ENCODE measurements around the gene RPL3. TPM values are rescaled to one million over a fixed set of nuclear protein-coding genes. Genes with fewer than 3 reads are reported as not detected.

Gene RPL3
- total RNA-seq, 1 donor from 2014 or later, result 2,433 TPM

DNA sequence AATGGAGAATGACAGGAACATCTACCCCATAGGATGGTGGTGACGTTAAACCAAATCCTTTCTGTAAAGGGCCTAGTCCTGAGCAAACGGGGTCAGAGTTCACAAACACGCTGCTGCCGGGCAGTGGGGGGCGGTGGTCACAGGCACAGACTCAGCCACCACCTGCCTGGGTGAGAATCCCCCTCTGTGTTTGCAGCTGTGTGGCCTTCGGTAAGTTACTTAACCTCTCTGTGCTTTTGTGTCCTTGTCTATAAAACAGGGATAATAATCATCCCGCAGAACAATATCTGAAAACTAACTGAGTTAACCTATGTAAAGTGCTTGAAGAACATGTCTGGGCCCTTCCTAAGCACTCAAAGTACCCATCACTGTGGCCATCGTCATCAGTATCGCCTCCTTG is 48.6 kb downstream of the RPL3 start:
- DNase-seq (ENCODE audit: low spot score, unreplicated experiment), result no peak
- no peaks in the 10 kb centered on the region for H3K27me3 Mint-ChIP-seq
- H3K36me3 Mint-ChIP-seq (ENCODE audit: insufficient read depth), result no peaks in the 10 kb centered on the region
- TF ChIP-seq, protein P1, sequence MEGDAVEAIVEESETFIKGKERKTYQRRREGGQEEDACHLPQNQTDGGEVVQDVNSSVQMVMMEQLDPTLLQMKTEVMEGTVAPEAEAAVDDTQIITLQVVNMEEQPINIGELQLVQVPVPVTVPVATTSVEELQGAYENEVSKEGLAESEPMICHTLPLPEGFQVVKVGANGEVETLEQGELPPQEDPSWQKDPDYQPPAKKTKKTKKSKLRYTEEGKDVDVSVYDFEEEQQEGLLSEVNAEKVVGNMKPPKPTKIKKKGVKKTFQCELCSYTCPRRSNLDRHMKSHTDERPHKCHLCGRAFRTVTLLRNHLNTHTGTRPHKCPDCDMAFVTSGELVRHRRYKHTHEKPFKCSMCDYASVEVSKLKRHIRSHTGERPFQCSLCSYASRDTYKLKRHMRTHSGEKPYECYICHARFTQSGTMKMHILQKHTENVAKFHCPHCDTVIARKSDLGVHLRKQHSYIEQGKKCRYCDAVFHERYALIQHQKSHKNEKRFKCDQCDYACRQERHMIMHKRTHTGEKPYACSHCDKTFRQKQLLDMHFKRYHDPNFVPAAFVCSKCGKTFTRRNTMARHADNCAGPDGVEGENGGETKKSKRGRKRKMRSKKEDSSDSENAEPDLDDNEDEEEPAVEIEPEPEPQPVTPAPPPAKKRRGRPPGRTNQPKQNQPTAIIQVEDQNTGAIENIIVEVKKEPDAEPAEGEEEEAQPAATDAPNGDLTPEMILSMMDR (IDR thresholded peaks at IDR 0.05; ENCODE audit: unreplicated experiment), result no peak
- no peaks in the 10 kb centered on the region for H3K4me1 Mint-ChIP-seq (ENCODE audit: low read depth)
- H3K27ac Mint-ChIP-seq, result no peak overlapping the region
- no peaks in the 10 kb centered on the region for H3K9me3 Mint-ChIP-seq (ENCODE audit: low read depth)
- no peak overlapping the region for H3K4me3 Mint-ChIP-seq (ENCODE audit: low read depth)

GRCh38 chr22:39270280-39270679 is 49.1 kb downstream of the RPL3 start:
- TF ChIP-seq, protein P1 (IDR thresholded peaks at IDR 0.05; ENCODE audit: unreplicated experiment), result no peak
- Mint-ChIP-seq H3K27me3 (no peaks in the 10 kb centered on the region), H3K9me3 (ENCODE audit: low read depth) (no peaks in the 10 kb centered on the region), H3K36me3 (ENCODE audit: insufficient read depth) (no peaks in the 10 kb centered on the region), H3K4me3 (ENCODE audit: low read depth) (no peak overlapping the region), H3K4me1 (ENCODE audit: low read depth) (no peaks in the 10 kb centered on the region), H3K27ac (no peak overlapping the region)
- DNase-seq (ENCODE audit: low spot score, unreplicated experiment), result no peak

- no peak overlapping the region for H3K4me3 Mint-ChIP-seq (ENCODE audit: low read depth)
- H3K27ac Mint-ChIP-seq, result no peak overlapping the region
- no peaks in the 10 kb centered on the region for H3K9me3 Mint-ChIP-seq (ENCODE audit: low read depth)
- H3K27me3 Mint-ChIP-seq, result no peaks in the 10 kb centered on the region
- TF ChIP-seq, protein P1 (IDR thresholded peaks at IDR 0.05; ENCODE audit: unreplicated experiment), result no peak
- no peaks in the 10 kb centered on the region for H3K36me3 Mint-ChIP-seq (ENCODE audit: insufficient read depth)
- no peak for DNase-seq (ENCODE audit: low spot score, unreplicated experiment)
- no peaks in the 10 kb centered on the region for H3K4me1 Mint-ChIP-seq (ENCODE audit: low read depth)
Observed at GRCh38 chr22:39269095-39269790, 50.2 kb downstream of the RPL3 start.

DNA sequence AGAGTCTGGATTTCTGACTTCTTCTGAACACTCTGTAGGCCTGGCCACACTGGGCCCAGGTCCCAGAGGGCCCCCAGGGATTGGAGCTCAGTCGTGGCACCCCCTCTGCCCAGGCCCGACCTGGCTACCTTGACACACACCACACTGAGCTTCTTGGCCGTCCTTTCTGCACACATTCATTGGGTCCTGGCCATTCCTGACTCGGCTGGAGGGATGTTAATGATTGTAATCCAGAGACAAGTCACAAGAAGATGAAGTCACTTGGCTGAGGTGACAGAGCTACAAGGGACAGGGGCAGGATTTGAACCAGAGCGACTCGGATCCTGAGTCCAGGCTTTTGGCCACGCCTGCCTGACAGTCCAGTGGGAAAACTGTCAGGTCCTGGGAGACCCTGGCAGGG is 50.8 kb downstream of the RPL3 start:
- H3K9me3 Mint-ChIP-seq (ENCODE audit: low read depth), result no peaks in the 10 kb centered on the region
- DNase-seq (ENCODE audit: low spot score, unreplicated experiment), result no peak
- no peaks in the 10 kb centered on the region for H3K36me3 Mint-ChIP-seq (ENCODE audit: insufficient read depth)
- TF ChIP-seq, protein P1 (IDR thresholded peaks at IDR 0.05; ENCODE audit: unreplicated experiment), result no peak
- H3K4me1 Mint-ChIP-seq (ENCODE audit: low read depth), result no peaks in the 10 kb centered on the region
- no peak overlapping the region for H3K27ac Mint-ChIP-seq
- H3K4me3 Mint-ChIP-seq (ENCODE audit: low read depth), result no peak overlapping the region
- no peaks in the 10 kb centered on the region for H3K27me3 Mint-ChIP-seq

GRCh38 chr22:39267974-39268373 is 51.4 kb downstream of the RPL3 start:
- Mint-ChIP-seq H3K27ac (no peak overlapping the region), H3K9me3 (ENCODE audit: low read depth) (no peaks in the 10 kb centered on the region), H3K4me1 (ENCODE audit: low read depth) (no peaks in the 10 kb centered on the region), H3K36me3 (ENCODE audit: insufficient read depth) (no peaks in the 10 kb centered on the region), H3K27me3 (no peaks in the 10 kb centered on the region), H3K4me3 (ENCODE audit: low read depth) (no peak overlapping the region)
- DNase-seq (ENCODE audit: low spot score, unreplicated experiment), result no peak
- TF ChIP-seq, protein P1 (IDR thresholded peaks at IDR 0.05; ENCODE audit: unreplicated experiment), result no peak

Data from progenitor cell of endocrine pancreas (in vitro differentiated cells).